Nephron progenitor cell (in vitro differentiated cells): ENCODE data around the gene SHISA7.

Source experiments
- DNase-seq: peaks from one replicate; pipeline ENCODE4 v3.0.0; 2021
- H3K27ac Mint-ChIP-seq: 2 replicates; pipeline ENCODE4 v1.8.0; 2021; ENCODE audit warnings: mild to moderate bottlenecking, moderate library complexity, mixed read lengths
- H3K27me3 Mint-ChIP-seq: 2 replicates; pipeline ENCODE4 v1.8.0; 2021; ENCODE audit warnings: mild to moderate bottlenecking, low read depth, mixed read lengths; ENCODE audit not compliant: poor library complexity
- H3K36me3 Mint-ChIP-seq: 2 replicates; pipeline ENCODE4 v1.8.0; 2021; ENCODE audit warnings: low read depth, mixed read lengths
- H3K4me1 Mint-ChIP-seq: 2 replicates; pipeline ENCODE4 v1.8.0; 2021; ENCODE audit warnings: mixed read lengths
- H3K4me3 Mint-ChIP-seq: 2 replicates; pipeline ENCODE4 v1.8.0; 2021; ENCODE audit warnings: mild to moderate bottlenecking, moderate library complexity, mixed read lengths
- H3K9me3 Mint-ChIP-seq: 2 replicates; pipeline ENCODE4 v1.8.0; 2021; ENCODE audit warnings: mild to moderate bottlenecking, moderate library complexity, mixed read lengths
- CTCF ChIP-seq: fragments of 200-600 bp; sonication (generic); IDR thresholded peaks from 2 replicates; pipeline ENCODE4 v1.5.0; 2021; ENCODE audit warnings: antibody characterized with exemption

Gene SHISA7

GRCh38 chr19:55460670-55461258, 17.7 kb upstream of the SHISA7 start:
- peak; percentile 89 for DNase-seq
- no peak for TF ChIP-seq CTCF
- no peak overlapping the region for H3K27ac Mint-ChIP-seq
- peak overlapping the region; percentile 85 for H3K4me3 Mint-ChIP-seq
- peaks cover 42% of the 10 kb centered on the region for H3K4me1 Mint-ChIP-seq
- no peaks in the 10 kb centered on the region for H3K9me3 Mint-ChIP-seq
- H3K36me3 Mint-ChIP-seq, result peaks cover 5% of the 10 kb centered on the region
- H3K27me3 Mint-ChIP-seq, result peaks cover 38% of the 10 kb centered on the region

- H3K27ac Mint-ChIP-seq, result no peak overlapping the region
- no peak for DNase-seq
- H3K27me3 Mint-ChIP-seq, result peaks cover 31% of the 10 kb centered on the region
- peak overlapping the region; percentile 85 for H3K4me3 Mint-ChIP-seq
- H3K9me3 Mint-ChIP-seq, result no peaks in the 10 kb centered on the region
- TF ChIP-seq CTCF, result no peak
- peaks cover 5% of the 10 kb centered on the region for H3K36me3 Mint-ChIP-seq
- peaks cover 42% of the 10 kb centered on the region for H3K4me1 Mint-ChIP-seq
These were observed 17.0 kb upstream of the SHISA7 start for GRCh38 chr19:55459950-55460657.

DNA sequence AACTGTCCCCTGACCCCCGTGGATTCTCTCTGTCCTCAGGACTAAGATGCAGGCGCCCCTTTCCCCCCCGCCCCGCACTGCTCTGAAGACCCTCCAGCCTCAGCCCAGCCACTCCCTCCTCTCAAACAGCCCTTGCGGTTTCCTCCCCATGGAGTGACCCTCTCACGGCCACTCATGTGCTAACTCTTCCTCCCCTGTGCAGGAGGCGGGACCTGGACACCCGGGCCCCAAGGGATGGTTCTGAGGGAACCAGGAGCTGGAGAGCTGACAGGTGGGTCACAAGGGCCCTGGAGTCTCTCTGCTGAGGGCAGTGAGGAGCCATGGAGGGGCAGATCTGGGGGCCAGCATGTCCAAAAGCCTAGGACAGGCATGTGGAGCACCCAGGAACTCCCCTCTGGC, 16.4 kb upstream of the SHISA7 start:
- no peak for TF ChIP-seq CTCF
- H3K9me3 Mint-ChIP-seq, result no peaks in the 10 kb centered on the region
- H3K27ac Mint-ChIP-seq, result no peak overlapping the region
- no peak for DNase-seq
- H3K36me3 Mint-ChIP-seq, result peaks cover 9% of the 10 kb centered on the region
- peaks cover 25% of the 10 kb centered on the region for H3K27me3 Mint-ChIP-seq
- H3K4me1 Mint-ChIP-seq, result peaks cover 45% of the 10 kb centered on the region
- peak overlapping the region; percentile 85 for H3K4me3 Mint-ChIP-seq

- Mint-ChIP-seq H3K4me1 (peaks cover 58% of the 10 kb centered on the region), H3K27ac (no peak overlapping the region), H3K36me3 (peaks cover 17% of the 10 kb centered on the region), H3K4me3 (no peak overlapping the region), H3K27me3 (peaks cover 29% of the 10 kb centered on the region), H3K9me3 (no peaks in the 10 kb centered on the region)
- no peak for TF ChIP-seq CTCF
- DNase-seq, result no peak
These were observed 14.8 kb upstream of the SHISA7 start for GRCh38 chr19:55457683-55458457.

GRCh38 chr19:55456347-55456746, 13.2 kb upstream of the SHISA7 start:
- Mint-ChIP-seq H3K27me3 (peaks cover 33% of the 10 kb centered on the region), H3K4me3 (no peak overlapping the region), H3K36me3 (peaks cover 17% of the 10 kb centered on the region), H3K27ac (no peak overlapping the region), H3K9me3 (no peaks in the 10 kb centered on the region), H3K4me1 (peaks cover 57% of the 10 kb centered on the region)
- TF ChIP-seq CTCF, result no peak
- no peak for DNase-seq
